Measurements from ENCODE around the gene MRPL51.

DNA sequence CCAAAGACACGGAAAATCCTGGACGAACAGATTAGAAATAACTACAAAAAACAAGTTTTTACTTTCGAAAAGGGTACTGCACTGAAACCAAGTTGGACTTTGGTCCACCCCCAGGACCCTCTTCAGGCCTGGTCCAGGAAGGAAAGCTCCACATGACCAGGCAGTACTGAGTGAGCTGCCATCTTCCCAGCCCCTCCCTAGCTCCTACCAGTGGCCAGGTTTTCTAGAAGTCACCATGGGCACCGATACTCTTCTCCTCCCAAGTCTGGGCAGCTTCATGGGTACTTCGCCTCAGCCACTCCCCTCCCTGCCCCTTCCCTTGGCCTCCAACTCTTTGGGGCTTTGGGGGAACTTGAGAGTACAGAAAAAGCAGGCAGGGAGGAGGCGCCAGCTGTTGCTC is 29.2 kb downstream of the MRPL51 start:
- TF ChIP-seq, protein P1, sequence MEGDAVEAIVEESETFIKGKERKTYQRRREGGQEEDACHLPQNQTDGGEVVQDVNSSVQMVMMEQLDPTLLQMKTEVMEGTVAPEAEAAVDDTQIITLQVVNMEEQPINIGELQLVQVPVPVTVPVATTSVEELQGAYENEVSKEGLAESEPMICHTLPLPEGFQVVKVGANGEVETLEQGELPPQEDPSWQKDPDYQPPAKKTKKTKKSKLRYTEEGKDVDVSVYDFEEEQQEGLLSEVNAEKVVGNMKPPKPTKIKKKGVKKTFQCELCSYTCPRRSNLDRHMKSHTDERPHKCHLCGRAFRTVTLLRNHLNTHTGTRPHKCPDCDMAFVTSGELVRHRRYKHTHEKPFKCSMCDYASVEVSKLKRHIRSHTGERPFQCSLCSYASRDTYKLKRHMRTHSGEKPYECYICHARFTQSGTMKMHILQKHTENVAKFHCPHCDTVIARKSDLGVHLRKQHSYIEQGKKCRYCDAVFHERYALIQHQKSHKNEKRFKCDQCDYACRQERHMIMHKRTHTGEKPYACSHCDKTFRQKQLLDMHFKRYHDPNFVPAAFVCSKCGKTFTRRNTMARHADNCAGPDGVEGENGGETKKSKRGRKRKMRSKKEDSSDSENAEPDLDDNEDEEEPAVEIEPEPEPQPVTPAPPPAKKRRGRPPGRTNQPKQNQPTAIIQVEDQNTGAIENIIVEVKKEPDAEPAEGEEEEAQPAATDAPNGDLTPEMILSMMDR (IDR thresholded peaks at IDR 0.05), result no peak
- no peak for TF ChIP-seq ZFX (IDR thresholded peaks at IDR 0.05; ENCODE audit: borderline replicate concordance)

Measured in 22Rv1 (cell line).